DND-41 (cell line): ENCODE results near the gene CDK5.

Experiments used
- ATAC-seq: fragments of 200-7000 bp; cut with Tn5 transposase; 3 replicates; pipeline ENCODE4 v1.9.1; 2021; ENCODE audit warnings: low read depth; ENCODE audit not compliant: insufficient read depth
- DNase-seq: peaks from one replicate; pipeline ENCODE4 v3.0.0-alpha.2; 2020
- H2AFZ ChIP-seq: 2 replicates; pipeline ENCODE4 v1.6.0; 2012; ENCODE audit warnings: low read depth, low read length
- H3K27ac ChIP-seq: 2 replicates; pipeline ENCODE4 v1.5.1; 2012; ENCODE audit warnings: low read length, inconsistent platforms
- H3K27me3 ChIP-seq: fragments of 200-600 bp; sonication (generic); 2 replicates; pipeline ENCODE4 v1.6.0; 2012; ENCODE audit warnings: low read length, mild to moderate bottlenecking, inconsistent platforms; ENCODE audit not compliant: insufficient read depth, poor library complexity
- H3K36me3 ChIP-seq: 2 replicates; pipeline ENCODE4 v1.5.1; 2012; ENCODE audit warnings: low read length, inconsistent platforms; ENCODE audit not compliant: insufficient read depth
- H3K4me1 ChIP-seq: 2 replicates; pipeline ENCODE4 v1.5.1; 2012; ENCODE audit warnings: mild to moderate bottlenecking, low read length; ENCODE audit not compliant: insufficient read depth
- H3K4me2 ChIP-seq: 2 replicates; pipeline ENCODE4 v1.6.0; 2012; ENCODE audit warnings: mild to moderate bottlenecking, moderate library complexity, low read length, inconsistent platforms; ENCODE audit not compliant: insufficient read depth
- H3K4me3 ChIP-seq, 2 experiments: fragments of 200-600 bp in 1 of 2; shearing (Covaris generic) in 1 of 2; 2 replicates each; pipeline ENCODE4 v1.5.1; 2012 to 2016; ENCODE audit warnings: inconsistent platforms in 2 of 2, low read length in 2 of 2, mild to moderate bottlenecking in 2 of 2, low read depth in 1 of 2, moderate library complexity in 1 of 2
- H3K79me2 ChIP-seq: 2 replicates; pipeline ENCODE4 v1.6.0; 2012; ENCODE audit warnings: low read length, inconsistent platforms; ENCODE audit not compliant: insufficient read depth
- H3K9ac ChIP-seq: 2 replicates; pipeline ENCODE4 v1.6.0; 2012; ENCODE audit warnings: low read depth, mild to moderate bottlenecking, inconsistent platforms, low read length, moderate library complexity
- H3K9me3 ChIP-seq: 2 replicates; pipeline ENCODE4 v1.5.1; 2012; ENCODE audit warnings: low read length, moderate library complexity, mild to moderate bottlenecking, inconsistent platforms; ENCODE audit not compliant: insufficient read depth, severe bottlenecking
- H4K20me1 ChIP-seq: 2 replicates; pipeline ENCODE4 v1.6.0; 2012; ENCODE audit warnings: low read length; ENCODE audit not compliant: insufficient read depth
- EZH2 ChIP-seq: IDR thresholded peaks from 3 replicates; pipeline ENCODE4 v1.6.1; 2012; ENCODE audit warnings: borderline replicate concordance, low read depth, mild to moderate bottlenecking, moderate library complexity, low read length, inconsistent platforms; ENCODE audit not compliant: severe bottlenecking
- TF ChIP-seq, protein P1 (sequence below): IDR thresholded peaks from 2 replicates; pipeline ENCODE4 v1.5.1; 2012; ENCODE audit warnings: borderline replicate concordance, low read length, moderate library complexity, mild to moderate bottlenecking; ENCODE audit not compliant: poor library complexity, severe bottlenecking; ENCODE audit errors: extremely low read depth

CDK5 gene

DNA sequence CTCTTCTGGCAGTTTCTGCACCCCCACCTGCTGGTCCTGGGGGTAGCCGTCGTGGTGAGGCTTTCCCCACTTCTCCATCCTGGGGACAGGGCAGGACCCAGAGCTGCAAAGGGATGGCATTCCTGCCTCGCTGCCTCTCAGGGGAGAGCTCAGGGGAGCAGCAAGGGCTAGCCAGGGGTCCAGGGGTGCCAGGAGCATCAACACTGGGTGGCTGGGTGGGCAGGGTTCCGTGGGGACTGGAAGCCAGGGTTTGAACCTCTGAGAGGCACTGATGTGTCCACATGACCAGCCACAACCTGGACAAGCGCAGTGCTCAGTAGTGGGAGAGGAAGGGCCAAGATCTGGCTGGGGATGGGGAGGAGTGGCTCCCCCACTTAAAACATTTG, 23.8 kb downstream of the CDK5 start:
- Histone ChIP-seq H3K79me2 (peaks cover 21% of the 10 kb centered on the region), H3K9me3 (no peaks in the 10 kb centered on the region), H2AFZ (no peak overlapping the region), H3K36me3 (peaks cover 56% of the 10 kb centered on the region), H4K20me1 (0 out of 2 replicates have a peak, but pooled peaks cover 11% of the 10 kb centered on the region), H3K4me2 (no peak overlapping the region), H3K27ac (no peak overlapping the region), H3K9ac (no peak overlapping the region), H3K4me3 (no peak overlapping the region), H3K27me3 (no peaks in the 10 kb centered on the region), H3K4me1 (peaks cover 14% of the 10 kb centered on the region)
- no peak for ATAC-seq
- DNase-seq, result no peak
- TF ChIP-seq EZH2, result no peak
- TF ChIP-seq, protein P1, sequence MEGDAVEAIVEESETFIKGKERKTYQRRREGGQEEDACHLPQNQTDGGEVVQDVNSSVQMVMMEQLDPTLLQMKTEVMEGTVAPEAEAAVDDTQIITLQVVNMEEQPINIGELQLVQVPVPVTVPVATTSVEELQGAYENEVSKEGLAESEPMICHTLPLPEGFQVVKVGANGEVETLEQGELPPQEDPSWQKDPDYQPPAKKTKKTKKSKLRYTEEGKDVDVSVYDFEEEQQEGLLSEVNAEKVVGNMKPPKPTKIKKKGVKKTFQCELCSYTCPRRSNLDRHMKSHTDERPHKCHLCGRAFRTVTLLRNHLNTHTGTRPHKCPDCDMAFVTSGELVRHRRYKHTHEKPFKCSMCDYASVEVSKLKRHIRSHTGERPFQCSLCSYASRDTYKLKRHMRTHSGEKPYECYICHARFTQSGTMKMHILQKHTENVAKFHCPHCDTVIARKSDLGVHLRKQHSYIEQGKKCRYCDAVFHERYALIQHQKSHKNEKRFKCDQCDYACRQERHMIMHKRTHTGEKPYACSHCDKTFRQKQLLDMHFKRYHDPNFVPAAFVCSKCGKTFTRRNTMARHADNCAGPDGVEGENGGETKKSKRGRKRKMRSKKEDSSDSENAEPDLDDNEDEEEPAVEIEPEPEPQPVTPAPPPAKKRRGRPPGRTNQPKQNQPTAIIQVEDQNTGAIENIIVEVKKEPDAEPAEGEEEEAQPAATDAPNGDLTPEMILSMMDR, result no peak

DNA sequence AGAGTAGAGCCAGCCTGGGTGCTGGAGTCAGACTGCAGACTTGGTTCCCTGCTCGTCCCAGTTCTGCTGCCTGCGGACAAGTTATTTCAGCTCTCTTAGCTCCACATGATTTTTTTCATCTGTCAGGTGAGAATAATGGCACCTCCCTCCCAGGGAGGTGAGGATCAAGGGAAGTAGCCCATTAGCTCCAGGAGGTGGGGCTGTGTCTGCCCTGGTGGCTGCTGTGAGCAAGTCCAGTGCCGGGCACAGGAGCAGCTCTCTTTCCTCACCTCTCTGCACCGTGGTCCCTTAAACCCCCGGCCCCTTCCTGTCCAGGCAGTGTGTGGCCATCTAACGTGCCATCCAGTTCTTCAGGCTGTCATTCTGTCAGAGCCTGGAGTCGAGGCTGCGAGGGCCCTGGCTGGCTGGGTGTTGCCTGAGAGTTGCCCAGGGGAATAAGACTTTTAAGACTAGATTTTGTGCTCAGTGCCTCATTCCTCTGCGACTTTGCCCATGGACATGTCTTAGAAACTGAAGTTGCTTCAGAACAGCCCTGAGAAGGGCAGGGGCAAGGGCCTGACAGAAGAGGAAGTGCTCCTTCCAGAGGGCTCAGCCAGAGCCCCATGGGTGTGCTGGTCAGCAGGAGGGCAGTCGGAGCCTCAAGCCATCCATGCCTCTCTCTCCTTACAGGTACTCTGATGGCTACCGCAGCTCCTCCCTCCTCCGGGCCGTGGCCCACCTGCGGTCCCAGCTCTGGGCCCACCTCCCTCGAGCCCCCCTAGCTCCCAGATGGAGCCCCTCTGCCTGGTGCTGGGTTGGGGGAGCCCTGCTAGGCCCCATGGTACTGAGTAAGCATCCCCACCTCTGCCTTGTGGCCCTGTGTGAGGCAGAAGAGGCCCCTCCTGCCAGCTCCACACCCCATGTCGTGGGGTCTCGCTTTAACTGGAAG, 24.5 kb downstream of the CDK5 start:
- Histone ChIP-seq H3K79me2 (peaks cover 27% of the 10 kb centered on the region), H3K27me3 (no peaks in the 10 kb centered on the region), H3K4me2 (no peak overlapping the region), H3K27ac (no peak overlapping the region), H3K9me3 (no peaks in the 10 kb centered on the region), H3K36me3 (peaks cover 56% of the 10 kb centered on the region), H2AFZ (no peak overlapping the region), H3K4me3 (no peak overlapping the region), H3K4me1 (peaks cover 16% of the 10 kb centered on the region), H3K9ac (no peak overlapping the region), H4K20me1 (0 out of 2 replicates have a peak, but pooled peaks cover 11% of the 10 kb centered on the region)
- DNase-seq, result no peak
- TF ChIP-seq, protein P1, result no peak
- no peak for TF ChIP-seq EZH2
- ATAC-seq, result no peak

DNA sequence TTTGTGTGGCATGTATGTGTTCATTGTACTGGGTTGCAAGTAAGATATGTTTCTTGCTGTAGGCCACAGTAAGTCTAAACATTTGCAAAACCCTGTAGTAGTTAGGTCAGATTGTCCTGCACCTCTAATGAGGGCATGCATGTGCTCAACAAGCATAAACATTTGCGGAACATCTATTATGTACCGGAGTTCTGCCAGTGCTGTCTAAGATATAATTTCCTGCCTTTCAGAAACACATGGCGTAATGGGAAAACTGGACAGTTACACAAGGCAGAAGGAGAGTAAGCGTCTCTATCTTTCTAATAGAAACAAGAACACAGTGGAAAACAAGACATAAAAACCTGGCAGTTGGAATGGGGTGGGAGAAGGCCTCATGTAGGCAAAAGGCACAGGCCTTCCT, 26.7 kb downstream of the CDK5 start:
- no peak overlapping the region for H3K9ac ChIP-seq
- ATAC-seq (no peak), DNase-seq (no peak)
- TF ChIP-seq, protein P1, result no peak
- TF ChIP-seq EZH2, result no peak
- no peak overlapping the region for H2AFZ ChIP-seq
- peaks cover 1% of the 10 kb centered on the region for H3K27me3 ChIP-seq
- H3K79me2 ChIP-seq, result peaks cover 27% of the 10 kb centered on the region
- H3K9me3 ChIP-seq, result no peaks in the 10 kb centered on the region
- no peak overlapping the region for H3K4me3 ChIP-seq
- H3K4me1 ChIP-seq, result peaks cover 24% of the 10 kb centered on the region
- peaks cover 37% of the 10 kb centered on the region for H3K36me3 ChIP-seq
- H3K27ac ChIP-seq, result no peak overlapping the region
- H4K20me1 ChIP-seq, result 0 out of 2 replicates have a peak, but pooled peaks cover 11% of the 10 kb centered on the region
- H3K4me2 ChIP-seq, result no peak overlapping the region
